ENCODE measurements around the gene IFNLR1. TPM values are rescaled to one million over a fixed set of nuclear protein-coding genes. Genes with fewer than 3 reads are reported as not detected.

IFNLR1 gene
- total RNA-seq, 1 donor from 2014 or later = 0.47 TPM

DNA sequence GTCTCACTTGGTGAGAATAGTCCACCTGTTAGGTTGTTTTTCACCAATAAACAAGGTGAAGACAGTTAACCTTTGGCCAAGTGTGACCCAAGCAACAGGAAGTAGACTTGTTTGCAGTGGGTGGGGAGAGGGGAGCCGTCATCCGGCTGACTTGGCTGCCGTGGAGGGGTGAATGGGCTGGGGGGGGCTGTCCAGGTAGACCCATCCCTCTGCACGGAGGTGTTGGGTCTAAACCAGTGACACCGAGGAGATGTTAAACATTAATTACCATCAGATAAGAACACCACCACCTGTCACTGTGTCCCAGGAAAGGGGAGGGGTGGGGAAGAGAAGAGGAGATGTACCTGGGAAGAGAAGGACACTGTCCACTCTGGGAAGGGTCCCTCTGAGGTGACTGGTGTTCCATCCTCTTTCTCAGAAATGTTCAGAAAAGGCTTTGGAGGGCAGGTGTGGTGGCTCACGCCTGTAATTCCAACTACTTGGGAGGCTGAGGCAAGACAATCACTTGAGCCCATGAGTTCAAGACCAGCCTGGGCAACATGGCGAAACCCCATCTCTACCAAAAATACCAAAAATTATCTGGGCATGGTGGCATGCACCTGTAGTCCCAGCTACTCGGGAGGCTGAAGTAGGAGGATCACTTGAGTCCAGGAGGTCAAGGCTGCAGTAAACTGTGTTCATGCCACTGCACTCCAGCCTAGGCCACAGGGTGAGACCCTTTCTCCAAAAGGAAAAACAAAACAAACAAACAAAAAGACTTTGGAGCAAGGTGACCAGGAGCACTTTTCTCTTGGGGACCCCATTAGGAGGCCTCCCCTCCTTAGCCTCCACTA is 68.5 kb downstream of the IFNLR1 start:
- no peak overlapping the region for H3K4me3 Mint-ChIP-seq (ENCODE audit: unreplicated experiment)
- TF ChIP-seq, protein P1, sequence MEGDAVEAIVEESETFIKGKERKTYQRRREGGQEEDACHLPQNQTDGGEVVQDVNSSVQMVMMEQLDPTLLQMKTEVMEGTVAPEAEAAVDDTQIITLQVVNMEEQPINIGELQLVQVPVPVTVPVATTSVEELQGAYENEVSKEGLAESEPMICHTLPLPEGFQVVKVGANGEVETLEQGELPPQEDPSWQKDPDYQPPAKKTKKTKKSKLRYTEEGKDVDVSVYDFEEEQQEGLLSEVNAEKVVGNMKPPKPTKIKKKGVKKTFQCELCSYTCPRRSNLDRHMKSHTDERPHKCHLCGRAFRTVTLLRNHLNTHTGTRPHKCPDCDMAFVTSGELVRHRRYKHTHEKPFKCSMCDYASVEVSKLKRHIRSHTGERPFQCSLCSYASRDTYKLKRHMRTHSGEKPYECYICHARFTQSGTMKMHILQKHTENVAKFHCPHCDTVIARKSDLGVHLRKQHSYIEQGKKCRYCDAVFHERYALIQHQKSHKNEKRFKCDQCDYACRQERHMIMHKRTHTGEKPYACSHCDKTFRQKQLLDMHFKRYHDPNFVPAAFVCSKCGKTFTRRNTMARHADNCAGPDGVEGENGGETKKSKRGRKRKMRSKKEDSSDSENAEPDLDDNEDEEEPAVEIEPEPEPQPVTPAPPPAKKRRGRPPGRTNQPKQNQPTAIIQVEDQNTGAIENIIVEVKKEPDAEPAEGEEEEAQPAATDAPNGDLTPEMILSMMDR (IDR thresholded peaks at IDR 0.05; ENCODE audit: partially characterized antibody, unreplicated experiment) = no peak
- no peak overlapping the region for H3K27ac Mint-ChIP-seq (ENCODE audit: unreplicated experiment)
- H3K9me3 Mint-ChIP-seq (ENCODE audit: unreplicated experiment) = peaks cover 1% of the 10 kb centered on the region
- no peak for DNase-seq
- no peaks in the 10 kb centered on the region for H3K4me1 Mint-ChIP-seq (ENCODE audit: low read depth, unreplicated experiment)
- no peaks in the 10 kb centered on the region for H3K36me3 Mint-ChIP-seq (ENCODE audit: unreplicated experiment)
- H3K27me3 Mint-ChIP-seq (ENCODE audit: unreplicated experiment) = no peaks in the 10 kb centered on the region

DNA sequence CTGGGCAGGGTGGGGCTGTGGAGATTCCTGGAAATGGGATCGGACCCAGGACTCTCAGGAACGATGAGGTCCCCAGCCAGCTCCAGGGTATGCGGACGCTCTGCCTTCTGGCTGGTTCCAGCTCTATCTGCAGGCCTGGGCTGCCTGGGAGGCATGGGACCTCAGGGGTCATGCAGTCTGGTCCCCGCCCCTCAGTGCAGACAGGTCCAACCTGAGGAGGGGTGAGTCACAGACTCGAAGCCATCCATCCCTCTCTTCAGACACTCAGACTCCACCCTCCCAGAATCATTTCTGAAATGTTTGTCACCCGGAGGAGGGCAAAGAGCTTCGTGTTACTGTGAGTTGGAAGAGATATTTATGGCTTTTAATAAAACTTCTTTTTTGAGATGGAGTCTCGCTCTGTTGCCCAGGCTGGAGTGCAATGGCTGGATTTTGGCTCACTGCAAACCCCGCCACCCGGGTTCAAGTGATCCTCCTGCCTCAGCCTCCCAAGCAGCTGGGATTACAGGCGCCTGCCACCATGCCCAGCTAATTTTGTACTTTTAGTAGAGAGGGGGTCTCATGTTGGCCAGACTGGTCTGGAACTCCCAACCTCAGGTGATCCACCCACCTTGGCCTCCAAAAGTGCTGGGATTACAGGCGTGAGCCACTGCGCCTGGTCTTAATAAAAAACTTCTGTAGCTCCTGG is 69.2 kb downstream of the IFNLR1 start:
- H3K9me3 Mint-ChIP-seq (ENCODE audit: unreplicated experiment) = peaks cover 1% of the 10 kb centered on the region
- no peaks in the 10 kb centered on the region for H3K4me1 Mint-ChIP-seq (ENCODE audit: low read depth, unreplicated experiment)
- no peaks in the 10 kb centered on the region for H3K27me3 Mint-ChIP-seq (ENCODE audit: unreplicated experiment)
- TF ChIP-seq, protein P1 (IDR thresholded peaks at IDR 0.05; ENCODE audit: partially characterized antibody, unreplicated experiment) = no peak
- DNase-seq = no peak
- no peak overlapping the region for H3K4me3 Mint-ChIP-seq (ENCODE audit: unreplicated experiment)
- no peak overlapping the region for H3K27ac Mint-ChIP-seq (ENCODE audit: unreplicated experiment)
- no peaks in the 10 kb centered on the region for H3K36me3 Mint-ChIP-seq (ENCODE audit: unreplicated experiment)

DNA sequence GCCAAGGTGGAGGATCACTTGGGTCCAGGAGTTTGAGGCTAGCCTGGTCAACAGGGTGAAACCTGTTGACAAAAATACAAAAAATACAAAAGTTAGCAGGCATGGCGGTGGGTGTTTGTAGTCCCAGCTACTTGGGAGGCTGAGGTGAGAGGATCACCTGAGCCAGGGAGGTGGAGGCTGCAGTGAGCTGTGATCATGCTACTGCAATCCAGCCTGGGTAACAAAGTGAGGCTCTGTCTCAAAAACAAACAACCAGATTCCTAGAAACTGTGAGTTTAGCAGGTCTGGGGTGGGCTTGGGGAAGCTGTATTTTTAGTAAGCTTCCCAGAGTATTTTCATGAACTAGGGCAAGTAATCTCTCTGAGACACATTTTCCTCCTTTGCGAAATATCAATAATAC is 70.0 kb downstream of the IFNLR1 start:
- H3K4me1 Mint-ChIP-seq (ENCODE audit: low read depth, unreplicated experiment) = no peaks in the 10 kb centered on the region
- TF ChIP-seq, protein P1 (IDR thresholded peaks at IDR 0.05; ENCODE audit: partially characterized antibody, unreplicated experiment) = no peak
- no peak overlapping the region for H3K27ac Mint-ChIP-seq (ENCODE audit: unreplicated experiment)
- no peak for DNase-seq
- H3K4me3 Mint-ChIP-seq (ENCODE audit: unreplicated experiment) = no peak overlapping the region
- peaks cover 1% of the 10 kb centered on the region for H3K9me3 Mint-ChIP-seq (ENCODE audit: unreplicated experiment)
- H3K27me3 Mint-ChIP-seq (ENCODE audit: unreplicated experiment) = no peaks in the 10 kb centered on the region
- H3K36me3 Mint-ChIP-seq (ENCODE audit: unreplicated experiment) = no peaks in the 10 kb centered on the region

DNA sequence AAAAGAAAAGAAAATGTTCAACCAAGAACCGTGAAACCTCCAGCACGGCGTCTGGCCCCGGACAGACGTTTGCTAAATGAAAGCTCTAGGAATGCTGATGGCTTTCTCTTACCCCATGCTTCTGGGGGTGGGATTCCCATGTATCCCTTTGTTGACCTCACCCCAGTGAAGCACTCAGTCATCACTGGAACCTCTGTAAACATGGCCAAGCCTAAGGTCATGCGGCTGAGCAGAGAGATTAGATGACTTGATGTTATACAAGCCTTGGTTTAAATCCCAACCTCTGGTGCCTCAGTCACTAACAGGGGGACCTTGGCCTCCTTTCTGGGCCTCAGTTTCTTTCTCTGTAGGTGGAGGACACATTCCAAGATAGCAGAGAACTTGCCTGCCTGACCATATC is 72.3 kb downstream of the IFNLR1 start:
- Mint-ChIP-seq H3K9me3 (ENCODE audit: unreplicated experiment) (peaks cover 1% of the 10 kb centered on the region), H3K27ac (ENCODE audit: unreplicated experiment) (no peak overlapping the region), H3K4me1 (ENCODE audit: low read depth, unreplicated experiment) (peaks cover 4% of the 10 kb centered on the region), H3K27me3 (ENCODE audit: unreplicated experiment) (no peaks in the 10 kb centered on the region), H3K4me3 (ENCODE audit: unreplicated experiment) (no peak overlapping the region), H3K36me3 (ENCODE audit: unreplicated experiment) (no peaks in the 10 kb centered on the region)
- no peak for DNase-seq
- TF ChIP-seq, protein P1 (IDR thresholded peaks at IDR 0.05; ENCODE audit: partially characterized antibody, unreplicated experiment) = no peak

DNA sequence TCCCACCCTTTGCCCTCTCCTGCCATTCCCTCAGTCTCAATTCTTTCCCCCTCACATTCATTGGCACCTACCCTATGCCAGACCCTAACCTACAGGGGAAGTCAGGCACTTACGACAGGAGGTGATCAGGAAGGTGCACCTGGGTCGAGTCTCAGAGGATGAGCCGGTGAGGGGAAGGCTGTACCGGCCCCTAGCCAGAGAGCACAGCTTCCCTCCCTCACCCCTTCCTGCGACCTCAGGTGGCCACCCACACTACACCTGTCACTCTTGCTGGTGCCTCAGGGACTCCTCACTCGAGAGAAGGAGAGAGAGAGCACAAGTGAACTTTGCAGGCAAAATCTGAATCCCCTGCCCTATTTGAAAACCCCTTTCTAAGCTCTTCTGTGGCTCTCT is 73.5 kb downstream of the IFNLR1 start:
- Mint-ChIP-seq H3K36me3 (ENCODE audit: unreplicated experiment) (no peaks in the 10 kb centered on the region), H3K4me1 (ENCODE audit: low read depth, unreplicated experiment) (peaks cover 4% of the 10 kb centered on the region), H3K9me3 (ENCODE audit: unreplicated experiment) (peaks cover 3% of the 10 kb centered on the region), H3K27me3 (ENCODE audit: unreplicated experiment) (no peaks in the 10 kb centered on the region), H3K27ac (ENCODE audit: unreplicated experiment) (no peak overlapping the region), H3K4me3 (ENCODE audit: unreplicated experiment) (no peak overlapping the region)
- TF ChIP-seq, protein P1 (IDR thresholded peaks at IDR 0.05; ENCODE audit: partially characterized antibody, unreplicated experiment) = no peak
- no peak for DNase-seq
